IPS DF 6.9 (cell line): ENCODE results near the gene TANC1.

ENCODE experiments used
- DNase-seq: peaks from one replicate; pipeline ENCODE4 v3.0.0-alpha.2; 2013; ENCODE audit warnings: low read depth, low spot score
- H3K27ac ChIP-seq: one replicate; pipeline ENCODE4 v1.5.1; 2013; ENCODE audit warnings: low read length, control low read depth
- H3K27me3 ChIP-seq: 2 replicates; pipeline ENCODE4 v1.6.1; 2013; ENCODE audit warnings: mild to moderate bottlenecking, low read length; ENCODE audit not compliant: control insufficient read depth, insufficient read depth
- H3K36me3 ChIP-seq: 2 replicates; pipeline ENCODE4 v1.6.1; 2013; ENCODE audit warnings: low read length; ENCODE audit not compliant: control insufficient read depth, insufficient read depth
- H3K4me1 ChIP-seq: 2 replicates; pipeline ENCODE4 v1.6.1; 2013; ENCODE audit warnings: low read length; ENCODE audit not compliant: control insufficient read depth, insufficient read depth
- H3K4me3 ChIP-seq: 2 replicates; pipeline ENCODE4 v1.5.1; 2013; ENCODE audit warnings: mild to moderate bottlenecking, low read length
- H3K9me3 ChIP-seq: 2 replicates; pipeline ENCODE4 v1.6.1; 2013; ENCODE audit warnings: low read length, inconsistent platforms; ENCODE audit not compliant: control insufficient read depth, insufficient read depth
- WGBS: extraction: QIAGEN DNeasy Blood & Tissue Kit; methylation state at CpG from one replicate; pipeline ENCODE4 v1.1.7; 2013; ENCODE audit warnings: mixed read lengths, missing lambda C conversion rate; ENCODE audit not compliant: insufficient read length, insufficient coverage; 5-methylcytosine and 5-hydroxymethylcytosine counted together

The TANC1 gene

GRCh38 chr2:159154366-159154765, 185.9 kb downstream of the TANC1 start:
- Histone ChIP-seq H3K9me3 (no peaks in the 10 kb centered on the region), H3K27ac (no peak overlapping the region), H3K4me1 (peaks cover 2% of the 10 kb centered on the region; the same call in 1 of the 2 replicates), H3K27me3 (no peaks in the 10 kb centered on the region), H3K4me3 (no peak overlapping the region), H3K36me3 (no peaks in the 10 kb centered on the region)
- no peak for DNase-seq
- WGBS: no CpG with 5 or more reads among the region's 1 CpG

- Histone ChIP-seq H3K27me3 (no peaks in the 10 kb centered on the region), H3K4me3 (no peak overlapping the region), H3K36me3 (no peaks in the 10 kb centered on the region), H3K27ac (no peak overlapping the region), H3K4me1 (peaks cover 2% of the 10 kb centered on the region; the same call in 1 of the 2 replicates), H3K9me3 (no peaks in the 10 kb centered on the region)
- no CpG with 5 or more reads among the region's 6 CpGs for WGBS
- DNase-seq: no peak
Measured at GRCh38 chr2:159155320-159155719, 186.9 kb downstream of the TANC1 start.

GRCh38 chr2:159155791-159156190, 187.4 kb downstream of the TANC1 start:
- Histone ChIP-seq H3K9me3 (no peaks in the 10 kb centered on the region), H3K27me3 (no peaks in the 10 kb centered on the region), H3K4me1 (peaks cover 2% of the 10 kb centered on the region), H3K36me3 (no peaks in the 10 kb centered on the region), H3K4me3 (no peak overlapping the region), H3K27ac (no peak overlapping the region)
- no peak for DNase-seq
- no CpG with 5 or more reads among the region's 1 CpG for WGBS

GRCh38 chr2:159156834-159157233, 188.4 kb downstream of the TANC1 start:
- no peak for DNase-seq
- no peak overlapping the region for H3K4me3 ChIP-seq
- H3K36me3 ChIP-seq: no peaks in the 10 kb centered on the region
- no peaks in the 10 kb centered on the region for H3K9me3 ChIP-seq
- H3K4me1 ChIP-seq: peaks cover 2% of the 10 kb centered on the region
- no peaks in the 10 kb centered on the region for H3K27me3 ChIP-seq
- H3K27ac ChIP-seq: no peak overlapping the region
- no CpG with 5 or more reads among the region's 8 CpGs for WGBS

GRCh38 chr2:159157361-159158209, 189.1 kb downstream of the TANC1 start:
- Histone ChIP-seq H3K4me1 (peaks cover 2% of the 10 kb centered on the region), H3K9me3 (no peaks in the 10 kb centered on the region), H3K4me3 (no peak overlapping the region), H3K27ac (no peak overlapping the region), H3K36me3 (no peaks in the 10 kb centered on the region), H3K27me3 (no peaks in the 10 kb centered on the region)
- no peak for DNase-seq
- WGBS: no CpG with 5 or more reads among the region's 12 CpGs

- Histone ChIP-seq H3K9me3 (no peaks in the 10 kb centered on the region), H3K4me1 (no peaks in the 10 kb centered on the region; the same call in none of the 2 replicates), H3K4me3 (no peak overlapping the region), H3K27ac (no peak overlapping the region), H3K36me3 (no peaks in the 10 kb centered on the region), H3K27me3 (no peaks in the 10 kb centered on the region)
- WGBS: no CpG with 5 or more reads among the region's 4 CpGs
- no peak for DNase-seq
Measured at GRCh38 chr2:159160412-159160811, 192.0 kb downstream of the TANC1 start.

GRCh38 chr2:159160954-159161353, 192.5 kb downstream of the TANC1 start:
- Histone ChIP-seq H3K4me3 (no peak overlapping the region), H3K4me1 (no peaks in the 10 kb centered on the region; the same call in 1 of the 2 replicates), H3K27me3 (no peaks in the 10 kb centered on the region), H3K9me3 (no peaks in the 10 kb centered on the region), H3K36me3 (no peaks in the 10 kb centered on the region), H3K27ac (no peak overlapping the region)
- WGBS: no CpG with 5 or more reads among the region's 3 CpGs
- DNase-seq: no peak

- no CpG with 5 or more reads among the region's 6 CpGs for WGBS
- Histone ChIP-seq H3K27ac (no peak overlapping the region), H3K27me3 (no peaks in the 10 kb centered on the region), H3K9me3 (no peaks in the 10 kb centered on the region), H3K4me1 (no peaks in the 10 kb centered on the region; the same call in 1 of the 2 replicates), H3K36me3 (no peaks in the 10 kb centered on the region), H3K4me3 (no peak overlapping the region)
- DNase-seq: no peak
Measured at GRCh38 chr2:159163930-159164329, 195.5 kb downstream of the TANC1 start.

- no peaks in the 10 kb centered on the region; the same call in 1 of the 2 replicates for H3K4me1 ChIP-seq
- no peaks in the 10 kb centered on the region for H3K9me3 ChIP-seq
- no CpG with 5 or more reads among the region's 3 CpGs for WGBS
- H3K36me3 ChIP-seq: no peaks in the 10 kb centered on the region
- H3K27ac ChIP-seq: no peak overlapping the region
- H3K27me3 ChIP-seq: no peaks in the 10 kb centered on the region
- no peak overlapping the region for H3K4me3 ChIP-seq
- DNase-seq: no peak
Measured at GRCh38 chr2:159164457-159164911, 196.0 kb downstream of the TANC1 start.

- Histone ChIP-seq H3K4me1 (no peaks in the 10 kb centered on the region; the same call in 1 of the 2 replicates), H3K36me3 (no peaks in the 10 kb centered on the region), H3K27me3 (no peaks in the 10 kb centered on the region), H3K27ac (no peak overlapping the region), H3K9me3 (no peaks in the 10 kb centered on the region), H3K4me3 (no peak overlapping the region)
- no CpG with 5 or more reads among the region's 4 CpGs for WGBS
- no peak for DNase-seq
Measured at GRCh38 chr2:159165048-159165447, 196.6 kb downstream of the TANC1 start.

- no CpG with 5 or more reads among the region's 1 CpG for WGBS
- no peaks in the 10 kb centered on the region for H3K27me3 ChIP-seq
- H3K4me1 ChIP-seq: no peaks in the 10 kb centered on the region
- no peak overlapping the region for H3K27ac ChIP-seq
- no peak for DNase-seq
- no peak overlapping the region for H3K4me3 ChIP-seq
- H3K36me3 ChIP-seq: no peaks in the 10 kb centered on the region
- H3K9me3 ChIP-seq: no peaks in the 10 kb centered on the region
Measured at GRCh38 chr2:159168707-159169106, 200.3 kb downstream of the TANC1 start.
